GM23338 (cell line): Measurements from ENCODE around the gene PDE3A.

Source experiments
- CREB1 ChIP-seq: fragments of 250-450 bp; sonication (Bioruptor Pico); IDR thresholded peaks from 2 replicates; pipeline ENCODE4 v1.5.0; 2020; ENCODE audit warnings: low read depth, mild to moderate bottlenecking, moderate library complexity
- CTCF ChIP-seq, 2 experiments: fragments of 200-600 bp in 1 of 2; sonication (generic) in 1 of 2; conservative IDR thresholded peaks; 2 replicates each; pipeline versions ENCODE4 v1.5.1 to v1.6.1; 2016 to 2017; ENCODE audit warnings: antibody characterized with exemption in 2 of 2, low read depth in 2 of 2, mild to moderate bottlenecking in 2 of 2, moderate library complexity in 1 of 2
- ETS1 ChIP-seq: IDR thresholded peaks from 2 replicates; pipeline ENCODE4 v1.6.1; 2016; ENCODE audit warnings: antibody characterized with exemption
- EZH2 ChIP-seq: fragments of 200-600 bp; sonication (generic); IDR thresholded peaks from one replicate; pipeline ENCODE4 v1.8.0; 2017; ENCODE audit warnings: antibody characterized with exemption, mild to moderate bottlenecking, low read depth; ENCODE audit not compliant: unreplicated experiment
- EZH2phosphoT487 ChIP-seq: fragments of 200-600 bp; sonication (generic); IDR thresholded peaks from one replicate; pipeline ENCODE4 v1.8.1; 2018; ENCODE audit warnings: antibody characterized with exemption; ENCODE audit not compliant: unreplicated experiment
- JUNB ChIP-seq: IDR thresholded peaks from one replicate; pipeline ENCODE4 v1.6.1; 2016; ENCODE audit warnings: antibody characterized with exemption; ENCODE audit not compliant: unreplicated experiment
- NANOG ChIP-seq: IDR thresholded peaks from 2 replicates; pipeline ENCODE4 v1.6.1; 2016; ENCODE audit warnings: antibody characterized with exemption, borderline replicate concordance
- POLR2AphosphoS5 ChIP-seq: IDR thresholded peaks from 2 replicates; pipeline ENCODE4 v1.6.1; 2016; ENCODE audit warnings: antibody characterized with exemption, low read depth
- REST ChIP-seq: IDR thresholded peaks from one replicate; pipeline ENCODE4 v1.6.1; 2018; ENCODE audit warnings: antibody characterized with exemption; ENCODE audit not compliant: unreplicated experiment
- STAT1 ChIP-seq: IDR thresholded peaks from one replicate; pipeline ENCODE4 v1.6.1; 2016; ENCODE audit warnings: antibody characterized with exemption; ENCODE audit not compliant: unreplicated experiment
- ZNF114 ChIP-seq: fragments of 250-450 bp; sonication (Bioruptor Pico); IDR thresholded peaks from 2 replicates; pipeline ENCODE4 v1.5.0; 2020; ENCODE audit warnings: mild to moderate bottlenecking, moderate library complexity
- ZNF331 ChIP-seq: fragments of 250-450 bp; sonication (Bioruptor Pico); IDR thresholded peaks from 2 replicates; pipeline ENCODE4 v1.5.0; 2020; ENCODE audit warnings: low read depth, mild to moderate bottlenecking, moderate library complexity
- ZNF462 ChIP-seq: fragments of 250-450 bp; sonication (Bioruptor Pico); IDR thresholded peaks from 2 replicates; pipeline ENCODE4 v1.5.0; 2020; ENCODE audit warnings: mild to moderate bottlenecking, moderate library complexity

GRCh38 chr12:20370014-20370386 lies 1.7 kb downstream of the PDE3A start:
- TF ChIP-seq CTCF (conservative IDR thresholded peaks at IDR 0.05; ENCODE audit: low read depth in 2 of 2) (no peak), EZH2phosphoT487 (no peak), POLR2AphosphoS5 (no peak), NANOG (no peak), EZH2 (no peak), JUNB (no peak), ZNF114 (CRISPR knock-in tag) (no peak), REST (no peak), ZNF331 (no peak), ZNF462 (CRISPR knock-in tag) (no peak), STAT1 (no peak), CREB1 (no peak), ETS1 (no peak)
